HFF-Myc (cell line): ENCODE data around the gene ZNF526.

ENCODE experiments used
- DNase-seq: peaks from one replicate; pipeline ENCODE4 v3.0.0-alpha.2; 2011; ENCODE audit warnings: low read depth; ENCODE audit errors: extremely low read depth
- H3K4me3 ChIP-seq: replicated peaks from 2 replicates; pipeline ENCODE4 v1.5.1; 2011; ENCODE audit warnings: low read depth, mild to moderate bottlenecking, control low read depth, low read length
- TF ChIP-seq, protein P1 (sequence below): IDR thresholded peaks from 2 replicates; pipeline ENCODE4 v1.5.1; 2012; ENCODE audit warnings: mild to moderate bottlenecking, low read depth, low read length, control low read depth; ENCODE audit errors: missing control alignments

The ZNF526 gene

DNA sequence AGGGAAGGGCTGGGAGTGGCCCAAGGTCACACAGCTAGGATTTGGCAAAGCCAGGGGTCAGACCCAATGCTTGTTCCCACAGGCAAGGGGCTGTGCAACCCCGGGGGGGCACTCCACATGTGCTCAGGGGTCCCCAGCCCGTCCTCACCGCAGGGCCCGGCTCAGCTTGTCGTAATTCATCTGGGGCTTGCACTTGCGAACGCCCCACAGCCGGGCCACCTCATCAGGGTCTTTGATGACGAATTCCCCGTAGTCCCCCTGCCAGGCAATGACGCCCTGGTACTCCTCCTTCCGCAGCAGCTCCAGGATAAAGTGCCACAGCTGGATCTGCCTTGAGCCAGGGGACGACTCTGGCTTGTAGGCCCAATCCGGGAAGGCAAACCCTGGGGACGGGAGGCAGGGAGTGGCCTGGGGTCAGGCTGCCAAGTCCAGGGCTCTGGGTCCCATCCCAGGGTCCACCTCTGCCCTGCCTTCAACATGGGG is 30.1 kb downstream of the ZNF526 start:
- TF ChIP-seq, protein P1, sequence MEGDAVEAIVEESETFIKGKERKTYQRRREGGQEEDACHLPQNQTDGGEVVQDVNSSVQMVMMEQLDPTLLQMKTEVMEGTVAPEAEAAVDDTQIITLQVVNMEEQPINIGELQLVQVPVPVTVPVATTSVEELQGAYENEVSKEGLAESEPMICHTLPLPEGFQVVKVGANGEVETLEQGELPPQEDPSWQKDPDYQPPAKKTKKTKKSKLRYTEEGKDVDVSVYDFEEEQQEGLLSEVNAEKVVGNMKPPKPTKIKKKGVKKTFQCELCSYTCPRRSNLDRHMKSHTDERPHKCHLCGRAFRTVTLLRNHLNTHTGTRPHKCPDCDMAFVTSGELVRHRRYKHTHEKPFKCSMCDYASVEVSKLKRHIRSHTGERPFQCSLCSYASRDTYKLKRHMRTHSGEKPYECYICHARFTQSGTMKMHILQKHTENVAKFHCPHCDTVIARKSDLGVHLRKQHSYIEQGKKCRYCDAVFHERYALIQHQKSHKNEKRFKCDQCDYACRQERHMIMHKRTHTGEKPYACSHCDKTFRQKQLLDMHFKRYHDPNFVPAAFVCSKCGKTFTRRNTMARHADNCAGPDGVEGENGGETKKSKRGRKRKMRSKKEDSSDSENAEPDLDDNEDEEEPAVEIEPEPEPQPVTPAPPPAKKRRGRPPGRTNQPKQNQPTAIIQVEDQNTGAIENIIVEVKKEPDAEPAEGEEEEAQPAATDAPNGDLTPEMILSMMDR: no peak
- DNase-seq: no peak
- H3K4me3 ChIP-seq: peak overlapping the region; percentile 93

GRCh38 chr19:42250666-42251531 is 30.8 kb downstream of the ZNF526 start:
- no peak for DNase-seq
- peak overlapping the region; percentile 93 for H3K4me3 ChIP-seq
- TF ChIP-seq, protein P1: no peak

GRCh38 chr19:42251572-42252358 is 31.7 kb downstream of the ZNF526 start:
- no peak for DNase-seq
- H3K4me3 ChIP-seq: peak overlapping the region; percentile 93
- TF ChIP-seq, protein P1: no peak

DNA sequence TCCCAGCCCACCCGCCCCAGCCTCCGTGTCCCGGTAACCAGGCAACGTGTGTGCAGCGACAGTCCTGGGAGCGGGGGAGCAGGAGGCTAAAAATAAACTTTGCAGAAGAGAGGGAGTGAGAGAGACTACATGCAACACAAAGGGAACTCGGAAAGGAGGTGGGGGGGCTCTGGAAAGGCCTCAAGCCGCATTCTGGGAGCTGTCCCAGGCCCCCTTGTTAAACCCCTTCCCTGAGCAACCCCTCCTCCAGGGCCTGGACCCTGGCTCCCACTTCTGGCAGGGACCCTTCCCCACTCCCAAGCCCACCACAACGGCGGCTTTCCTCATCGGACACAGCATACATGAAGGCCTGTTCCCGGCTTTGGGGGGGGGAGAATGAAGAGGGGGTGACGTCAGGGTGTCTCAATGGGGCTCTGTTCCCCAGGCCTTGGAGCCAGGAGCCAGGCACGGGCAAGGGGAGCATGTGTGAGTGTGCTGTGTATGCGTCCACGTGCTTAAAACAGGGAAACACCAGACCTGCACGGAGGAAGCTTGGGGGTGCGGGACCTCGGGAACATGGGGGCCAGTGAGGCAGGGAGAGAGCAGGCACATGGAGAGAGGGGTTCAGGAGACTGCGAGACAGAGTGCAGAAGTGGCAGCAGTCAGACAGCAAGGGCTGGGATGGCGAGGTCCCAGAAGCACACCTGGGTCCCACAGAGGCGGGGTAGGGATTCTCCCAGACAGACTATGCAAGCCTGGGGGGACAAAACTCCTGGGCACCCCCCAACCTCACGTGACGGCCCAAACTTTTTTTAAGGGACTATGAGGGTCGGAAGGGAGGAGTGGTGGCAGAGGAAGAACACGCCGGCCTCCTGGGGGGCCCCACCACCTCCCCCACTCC is 32.5 kb downstream of the ZNF526 start:
- peak overlapping the region; percentile 93 for H3K4me3 ChIP-seq
- no peak for DNase-seq
- TF ChIP-seq, protein P1: no peak

GRCh38 chr19:42253245-42254088 is 33.4 kb downstream of the ZNF526 start:
- TF ChIP-seq, protein P1: no peak
- DNase-seq: no peak
- peak overlapping the region; percentile 93 for H3K4me3 ChIP-seq
